ENCODE results near the gene NDUFA11.
"Not testable (repeated sequence)": the region's sequence is repeated elsewhere in the genome, so short reads cannot be mapped to it uniquely, and the experiment has no call there.

The NDUFA11 gene

DNA sequence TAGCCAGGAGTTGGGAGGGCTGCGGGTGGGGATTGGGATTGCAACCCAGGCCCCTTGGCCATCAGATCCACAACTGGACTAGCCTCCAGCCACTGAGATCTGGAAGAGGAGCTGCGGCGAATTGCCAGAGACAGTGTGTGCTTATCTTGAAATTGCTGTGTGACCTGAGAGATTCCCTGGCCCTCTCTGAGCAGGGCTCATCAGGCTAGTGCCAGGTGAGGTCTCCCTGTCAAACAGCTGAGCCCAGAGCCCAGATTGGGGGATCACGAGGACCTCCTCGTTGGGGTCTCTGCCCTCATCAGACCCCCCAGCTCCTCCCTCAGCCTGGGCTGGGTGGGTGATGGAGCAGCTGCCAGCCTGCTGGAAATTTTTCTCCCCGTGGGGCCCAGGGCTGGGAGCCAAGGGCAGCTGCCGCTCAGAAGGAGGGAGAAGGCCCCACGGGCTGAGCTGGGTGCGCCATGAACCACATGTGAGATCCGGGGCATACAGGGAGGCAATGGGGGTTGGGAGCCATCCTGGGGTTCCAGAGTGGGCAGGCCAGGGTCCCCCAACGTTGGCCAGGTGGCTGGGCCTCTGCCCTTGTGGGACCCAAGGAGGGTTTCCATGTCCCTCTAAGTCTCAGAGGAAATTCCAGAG lies 40.4 kb downstream of the NDUFA11 start:
- in situ Hi-C loops (cut with HindIII; ENCODE audit: low sequenced_read_pairs), result no loop called here

GRCh38 chr19:5857203-5858081 lies 46.1 kb downstream of the NDUFA11 start:
- in situ Hi-C loops (cut with HindIII; ENCODE audit: low sequenced_read_pairs), result no loop called here

DNA sequence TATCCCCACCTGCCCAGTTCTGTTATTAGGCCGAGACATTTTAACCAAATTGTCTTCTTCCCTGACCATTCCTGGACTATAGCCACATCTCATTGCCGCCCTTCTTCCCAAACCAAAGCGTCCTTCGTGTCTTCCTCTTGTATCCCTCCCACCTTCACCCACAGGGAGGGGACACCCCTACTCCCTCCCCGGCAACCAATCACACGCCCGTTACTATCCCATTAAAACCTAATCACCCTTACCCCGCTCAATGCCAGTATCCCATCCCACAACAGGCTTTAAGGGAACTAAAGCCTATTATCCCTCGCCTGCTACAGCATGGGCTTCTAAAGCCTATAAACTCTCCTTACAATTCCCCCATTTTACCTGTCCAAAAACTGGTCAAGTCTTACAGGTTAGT lies 48.4 kb downstream of the NDUFA11 start:
- in situ Hi-C loops (cut with HindIII; ENCODE audit: low sequenced_read_pairs), result not testable (repeated sequence)

GRCh38 chr19:5854121-5854520 lies 49.5 kb downstream of the NDUFA11 start:
- in situ Hi-C loops (cut with HindIII; ENCODE audit: low sequenced_read_pairs), result not testable (repeated sequence)

- in situ Hi-C loops (cut with HindIII; ENCODE audit: low sequenced_read_pairs), result no loop called here
Measured at GRCh38 chr19:5851302-5851701, 52.3 kb downstream of the NDUFA11 start, which contains the start of gene FUT3. FUT3 (minus strand) TSS chr19:5851449.

DNA sequence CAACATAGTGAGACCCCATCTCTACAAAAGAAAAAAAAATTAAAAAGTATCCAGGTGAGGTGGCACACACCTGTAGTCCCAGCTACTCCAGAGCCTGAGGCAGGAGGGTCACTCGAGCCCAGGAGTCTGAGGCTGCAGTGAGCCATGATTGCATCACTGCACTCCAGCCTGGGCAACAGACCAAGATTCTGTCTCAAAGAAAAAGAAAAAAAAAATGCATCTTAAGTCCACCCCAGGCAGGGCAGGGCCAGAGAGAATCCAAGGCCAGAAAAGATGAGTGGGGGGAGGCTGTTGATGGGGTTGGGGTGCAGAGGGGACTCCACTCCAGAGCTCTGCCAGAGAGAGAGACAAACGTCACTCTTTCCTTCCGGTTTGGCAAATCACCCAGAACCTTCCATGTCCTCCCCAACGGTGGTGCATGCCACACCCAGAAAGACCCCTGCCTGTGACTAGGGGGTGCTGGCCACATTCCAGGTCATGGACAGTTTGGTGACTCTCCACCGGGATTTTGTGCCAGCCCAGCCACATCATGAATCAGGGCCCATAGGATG lies 52.8 kb downstream of the NDUFA11 start:
- in situ Hi-C loops (cut with HindIII; ENCODE audit: low sequenced_read_pairs), result no loop called here

DNA sequence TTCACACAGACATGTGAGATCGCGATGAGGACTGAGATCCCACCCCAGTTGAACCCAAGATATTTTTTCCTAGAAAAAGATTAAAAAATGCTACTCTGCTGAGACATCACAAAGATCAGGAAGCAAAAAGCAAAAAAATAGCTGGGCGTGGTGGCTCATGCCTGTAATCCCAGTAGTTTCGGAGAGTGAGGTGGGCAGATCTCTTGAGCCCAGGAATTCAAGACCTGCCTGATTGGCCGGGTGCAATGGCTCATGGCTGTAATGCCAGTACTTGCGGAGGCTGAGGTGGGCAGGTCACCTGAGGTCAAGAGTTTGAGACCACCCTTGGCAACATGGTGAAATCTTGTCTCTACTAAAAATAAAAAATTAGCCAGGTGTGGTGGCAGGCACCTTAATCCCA lies 53.4 kb downstream of the NDUFA11 start:
- in situ Hi-C loops (cut with HindIII; ENCODE audit: low sequenced_read_pairs), result no loop called here

DNA sequence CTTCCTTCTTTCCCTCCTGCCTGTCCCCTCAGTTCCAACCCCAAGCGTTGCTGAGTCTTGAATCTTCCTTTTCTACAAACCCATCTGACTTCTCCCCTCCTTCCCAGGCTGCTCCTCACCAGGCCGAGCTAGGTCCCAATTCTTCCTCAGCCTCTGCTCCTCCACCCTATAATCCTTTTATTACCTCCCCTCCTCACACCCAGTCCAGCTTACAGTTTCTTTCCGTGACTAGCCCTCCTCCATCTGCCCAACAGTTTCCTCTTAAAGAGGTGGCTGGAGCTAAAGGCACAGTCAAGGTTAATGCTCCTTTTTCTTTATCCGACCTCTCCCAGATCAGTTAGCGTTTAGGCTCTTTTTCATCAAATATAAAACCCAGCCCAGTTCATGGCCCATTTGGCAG lies 55.0 kb downstream of the NDUFA11 start:
- in situ Hi-C loops (cut with HindIII; ENCODE audit: low sequenced_read_pairs), result not testable (repeated sequence)

GRCh38 chr19:5847846-5848245 lies 55.7 kb downstream of the NDUFA11 start:
- in situ Hi-C loops (cut with HindIII; ENCODE audit: low sequenced_read_pairs), result not testable (repeated sequence)

Measured in DLD1 (cell line).